WTC11 (cell line): ENCODE measurements around the gene PLD1. TPM values are rescaled to one million over a fixed set of nuclear protein-coding genes. Genes with fewer than 3 reads are reported as not detected.

ENCODE experiments used
- ATAC-seq: fragments of 200-7000 bp; cut with Tn5 transposase; 2 replicates; pipeline ENCODE4 v1.10.0; 2021; ENCODE audit warnings: mild to moderate bottlenecking, moderate library complexity
- CTCF ChIA-PET: fragments of 300-600 bp; sonication (Branson Sonifier 250); formaldehyde crosslinking; loops from one replicate; lab custom pipeline; 2021; ENCODE audit warnings: antibody characterized with exemption; lab: Charles Lee
- POLR2A ChIA-PET: fragments of 350-600 bp; sonication (Branson Sonifier 250); formaldehyde crosslinking; loops from one replicate; lab custom pipeline; 2021; ENCODE audit warnings: antibody characterized with exemption; lab: Charles Lee
- DNase-seq: peaks from one replicate; pipeline ENCODE4 v3.0.0; 2021; ENCODE audit warnings: low spot score
- H3K27ac Mint-ChIP-seq: 2 replicates; pipeline ENCODE4 v1.8.0; 2021; ENCODE audit warnings: mixed read lengths
- H3K27me3 Mint-ChIP-seq: 2 replicates; pipeline ENCODE4 v1.8.0; 2021; ENCODE audit warnings: low read depth, mild to moderate bottlenecking, moderate library complexity, mixed read lengths
- H3K36me3 Mint-ChIP-seq: 2 replicates; pipeline ENCODE4 v1.8.0; 2021; ENCODE audit warnings: mixed read lengths
- H3K4me1 Mint-ChIP-seq: 2 replicates; pipeline ENCODE4 v1.8.0; 2022; ENCODE audit warnings: mixed read lengths
- H3K4me3 Mint-ChIP-seq: 2 replicates; pipeline ENCODE4 v1.8.0; 2021; ENCODE audit warnings: mild to moderate bottlenecking, moderate library complexity, mixed read lengths
- H3K9me3 Mint-ChIP-seq: 2 replicates; pipeline ENCODE4 v1.8.0; 2021; ENCODE audit warnings: mixed read lengths
- ATF1 ChIP-seq: sonication (generic); formaldehyde crosslinking; IDR thresholded peaks from 2 replicates; pipeline ENCODE4 v1.8.1; 2023; ENCODE audit warnings: mild to moderate bottlenecking, moderate library complexity, missing genetic modification reagents
- ATF2 ChIP-seq: sonication (generic); formaldehyde crosslinking; IDR thresholded peaks from 2 replicates; pipeline ENCODE4 v1.8.1; 2022; ENCODE audit warnings: low read depth, missing genetic modification reagents, borderline replicate concordance
- ATF6 ChIP-seq: sonication (generic); formaldehyde crosslinking; IDR thresholded peaks from 2 replicates; pipeline ENCODE4 v1.8.1; 2023; ENCODE audit warnings: mild to moderate bottlenecking, missing genetic modification reagents
- ELF4 ChIP-seq: sonication (generic); formaldehyde crosslinking; IDR thresholded peaks from 2 replicates; pipeline ENCODE4 v1.8.1; 2022; ENCODE audit warnings: low read depth, mild to moderate bottlenecking, moderate library complexity, missing genetic modification reagents
- ESRRA ChIP-seq: sonication (generic); formaldehyde crosslinking; IDR thresholded peaks from 2 replicates; pipeline ENCODE4 v1.8.1; 2022; ENCODE audit warnings: mild to moderate bottlenecking, missing genetic modification reagents, borderline replicate concordance
- FOXK1 ChIP-seq: sonication (generic); formaldehyde crosslinking; IDR thresholded peaks from 2 replicates; pipeline ENCODE4 v1.8.0; 2022; ENCODE audit warnings: mild to moderate bottlenecking, moderate library complexity, missing genetic modification reagents
- FOXP1 ChIP-seq: sonication (generic); formaldehyde crosslinking; IDR thresholded peaks from 2 replicates; pipeline ENCODE4 v1.8.0; 2022; ENCODE audit warnings: missing genetic modification reagents, mild to moderate bottlenecking, moderate library complexity, borderline replicate concordance
- FOXP4 ChIP-seq: sonication (generic); formaldehyde crosslinking; IDR thresholded peaks from 2 replicates; pipeline ENCODE4 v1.8.0; 2022; ENCODE audit warnings: mild to moderate bottlenecking, missing genetic modification reagents
- GTF2I ChIP-seq: fragments of 250-450 bp; sonication (Bioruptor Pico); conservative IDR thresholded peaks from 2 replicates; pipeline ENCODE4 v1.4.0; 2021; ENCODE audit warnings: mild to moderate bottlenecking
- HMGA2 ChIP-seq: fragments of 250-450 bp; sonication (Bioruptor Pico); IDR thresholded peaks from 2 replicates; pipeline ENCODE4 v1.4.0; 2021; ENCODE audit warnings: mild to moderate bottlenecking, moderate library complexity
- IRF2 ChIP-seq: sonication (generic); formaldehyde crosslinking; IDR thresholded peaks from 2 replicates; pipeline ENCODE4 v1.8.0; 2022; ENCODE audit warnings: low read depth, missing genetic modification reagents, borderline replicate concordance
- MXD4 ChIP-seq: fragments of 250-450 bp; sonication (Bioruptor Pico); IDR thresholded peaks from 2 replicates; pipeline ENCODE4 v1.8.0; 2021; ENCODE audit warnings: mild to moderate bottlenecking, moderate library complexity, borderline replicate concordance
- NR1H2 ChIP-seq: sonication (generic); formaldehyde crosslinking; IDR thresholded peaks from 2 replicates; pipeline ENCODE4 v1.9.0; 2021; ENCODE audit warnings: mild to moderate bottlenecking, moderate library complexity, missing genetic modification reagents
- PRRX2 ChIP-seq: fragments of 250-450 bp; sonication (Bioruptor Pico); IDR thresholded peaks from 2 replicates; pipeline ENCODE4 v1.8.0; 2021; ENCODE audit warnings: mild to moderate bottlenecking
- SMAD3 ChIP-seq: sonication (generic); formaldehyde crosslinking; IDR thresholded peaks from 2 replicates; pipeline ENCODE4 v1.8.0; 2022; ENCODE audit warnings: missing genetic modification reagents, mild to moderate bottlenecking, borderline replicate concordance
- SP1 ChIP-seq: sonication (generic); formaldehyde crosslinking; conservative IDR thresholded peaks from 2 replicates; pipeline ENCODE4 v1.8.1; 2022; ENCODE audit warnings: missing genetic modification reagents
- TEAD1 ChIP-seq: sonication (generic); formaldehyde crosslinking; IDR thresholded peaks from 2 replicates; pipeline ENCODE4 v1.8.0; 2022; ENCODE audit warnings: mild to moderate bottlenecking, missing genetic modification reagents
- TEAD4 ChIP-seq: sonication (generic); formaldehyde crosslinking; IDR thresholded peaks from 2 replicates; pipeline ENCODE4 v1.8.0; 2022; ENCODE audit warnings: mild to moderate bottlenecking, missing genetic modification reagents
- ZBTB21 ChIP-seq: sonication (generic); formaldehyde crosslinking; IDR thresholded peaks from 2 replicates; pipeline ENCODE4 v1.8.1; 2023; ENCODE audit warnings: mild to moderate bottlenecking, missing genetic modification reagents, borderline replicate concordance
- ZNF423 ChIP-seq: fragments of 250-450 bp; sonication (Bioruptor Pico); IDR thresholded peaks from 2 replicates; pipeline ENCODE4 v2.1.2; 2022; ENCODE audit warnings: mild to moderate bottlenecking, moderate library complexity
- total RNA-seq: library from RNA; stranded (reverse); gene quantifications from 3 replicates; pipeline ENCODE4 v1.2.3, GENCODE V29; 2021
- TF ChIP-seq, protein P1 (sequence below): sonication (generic); formaldehyde crosslinking; IDR thresholded peaks from 2 replicates; pipeline ENCODE4 v1.8.1; 2022; ENCODE audit warnings: mild to moderate bottlenecking, moderate library complexity, missing genetic modification reagents
- TF ChIP-seq, protein P2 (sequence below): fragments of 250-450 bp; sonication (Bioruptor Pico); IDR thresholded peaks from 2 replicates; pipeline ENCODE4 v1.9.0; 2021; ENCODE audit warnings: mild to moderate bottlenecking, borderline replicate concordance

The PLD1 gene
- total RNA-seq, 1 experiment from 2014 or later = 4.0 TPM

GRCh38 chr3:171777596-171777995 lies 32.7 kb downstream of the PLD1 start (continued):
- TF ChIP-seq MXD4 = no peak
- no peak for TF ChIP-seq SP1 (CRISPR knock-in tag)
- no peak for TF ChIP-seq HMGA2
- TF ChIP-seq ATF1 (CRISPR knock-in tag) = no peak
- TF ChIP-seq, protein P1, sequence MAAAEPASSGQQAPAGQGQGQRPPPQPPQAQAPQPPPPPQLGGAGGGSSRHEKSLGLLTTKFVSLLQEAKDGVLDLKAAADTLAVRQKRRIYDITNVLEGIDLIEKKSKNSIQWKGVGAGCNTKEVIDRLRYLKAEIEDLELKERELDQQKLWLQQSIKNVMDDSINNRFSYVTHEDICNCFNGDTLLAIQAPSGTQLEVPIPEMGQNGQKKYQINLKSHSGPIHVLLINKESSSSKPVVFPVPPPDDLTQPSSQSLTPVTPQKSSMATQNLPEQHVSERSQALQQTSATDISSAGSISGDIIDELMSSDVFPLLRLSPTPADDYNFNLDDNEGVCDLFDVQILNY (CRISPR knock-in tag) = no peak

DNA sequence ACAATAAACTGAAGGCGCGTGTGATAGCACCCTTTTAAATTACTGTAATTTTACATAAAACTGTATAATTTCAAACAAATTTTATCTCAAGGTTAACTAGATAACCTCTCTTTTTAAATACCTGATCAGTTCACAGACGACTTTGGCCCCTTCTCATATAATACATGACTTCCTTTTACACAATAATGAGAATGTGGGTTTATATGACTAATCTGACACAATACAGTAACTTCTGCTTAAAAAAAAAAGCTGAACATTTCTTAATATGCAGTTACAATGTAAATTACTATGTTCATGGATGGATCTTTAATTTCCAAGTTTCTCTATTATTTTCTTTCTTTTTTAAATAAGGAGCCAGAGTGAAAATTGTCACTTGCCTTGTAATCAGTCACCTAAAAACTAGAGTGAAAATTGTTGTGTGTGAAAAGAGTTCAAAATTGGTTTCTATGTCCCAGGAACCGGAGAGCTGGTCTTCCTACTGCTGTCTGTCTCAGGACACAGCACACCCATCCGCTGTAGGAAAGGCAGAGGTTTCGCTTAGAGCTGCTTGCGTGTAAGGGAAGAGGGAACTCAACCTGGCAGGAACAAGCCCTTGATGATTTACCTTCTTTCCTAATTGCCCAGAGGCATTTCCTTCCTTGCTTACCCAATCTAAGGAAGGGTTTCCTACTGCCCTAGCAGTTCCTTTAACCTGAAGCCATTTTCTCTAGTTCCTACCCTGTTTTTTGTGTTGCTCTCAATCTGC lies 33.3 kb downstream of the PLD1 start:
- no peaks in the 10 kb centered on the region for H3K27me3 Mint-ChIP-seq
- ATAC-seq (peak; percentile 44; the same call in 1 of the 2 replicates), DNase-seq (no peak)
- TF ChIP-seq ATF2 (CRISPR knock-in tag) = no peak
- no peak for TF ChIP-seq ESRRA
- no peak for TF ChIP-seq NR1H2 (CRISPR knock-in tag)
- TF ChIP-seq PRRX2 = no peak
- TF ChIP-seq IRF2 (CRISPR knock-in tag) = no peak
- TF ChIP-seq FOXP1 (CRISPR knock-in tag) = no peak
- TF ChIP-seq ZBTB21 (CRISPR knock-in tag) = no peak
- TF ChIP-seq, protein P1 (CRISPR knock-in tag) = no peak
- TF ChIP-seq, protein P2, sequence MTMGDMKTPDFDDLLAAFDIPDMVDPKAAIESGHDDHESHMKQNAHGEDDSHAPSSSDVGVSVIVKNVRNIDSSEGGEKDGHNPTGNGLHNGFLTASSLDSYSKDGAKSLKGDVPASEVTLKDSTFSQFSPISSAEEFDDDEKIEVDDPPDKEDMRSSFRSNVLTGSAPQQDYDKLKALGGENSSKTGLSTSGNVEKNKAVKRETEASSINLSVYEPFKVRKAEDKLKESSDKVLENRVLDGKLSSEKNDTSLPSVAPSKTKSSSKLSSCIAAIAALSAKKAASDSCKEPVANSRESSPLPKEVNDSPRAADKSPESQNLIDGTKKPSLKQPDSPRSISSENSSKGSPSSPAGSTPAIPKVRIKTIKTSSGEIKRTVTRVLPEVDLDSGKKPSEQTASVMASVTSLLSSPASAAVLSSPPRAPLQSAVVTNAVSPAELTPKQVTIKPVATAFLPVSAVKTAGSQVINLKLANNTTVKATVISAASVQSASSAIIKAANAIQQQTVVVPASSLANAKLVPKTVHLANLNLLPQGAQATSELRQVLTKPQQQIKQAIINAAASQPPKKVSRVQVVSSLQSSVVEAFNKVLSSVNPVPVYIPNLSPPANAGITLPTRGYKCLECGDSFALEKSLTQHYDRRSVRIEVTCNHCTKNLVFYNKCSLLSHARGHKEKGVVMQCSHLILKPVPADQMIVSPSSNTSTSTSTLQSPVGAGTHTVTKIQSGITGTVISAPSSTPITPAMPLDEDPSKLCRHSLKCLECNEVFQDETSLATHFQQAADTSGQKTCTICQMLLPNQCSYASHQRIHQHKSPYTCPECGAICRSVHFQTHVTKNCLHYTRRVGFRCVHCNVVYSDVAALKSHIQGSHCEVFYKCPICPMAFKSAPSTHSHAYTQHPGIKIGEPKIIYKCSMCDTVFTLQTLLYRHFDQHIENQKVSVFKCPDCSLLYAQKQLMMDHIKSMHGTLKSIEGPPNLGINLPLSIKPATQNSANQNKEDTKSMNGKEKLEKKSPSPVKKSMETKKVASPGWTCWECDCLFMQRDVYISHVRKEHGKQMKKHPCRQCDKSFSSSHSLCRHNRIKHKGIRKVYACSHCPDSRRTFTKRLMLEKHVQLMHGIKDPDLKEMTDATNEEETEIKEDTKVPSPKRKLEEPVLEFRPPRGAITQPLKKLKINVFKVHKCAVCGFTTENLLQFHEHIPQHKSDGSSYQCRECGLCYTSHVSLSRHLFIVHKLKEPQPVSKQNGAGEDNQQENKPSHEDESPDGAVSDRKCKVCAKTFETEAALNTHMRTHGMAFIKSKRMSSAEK (CRISPR knock-in tag) = no peak
- TF ChIP-seq TEAD1 (CRISPR knock-in tag) = no peak
- no peak for TF ChIP-seq ZNF423 (CRISPR knock-in tag)
- TF ChIP-seq FOXP4 (CRISPR knock-in tag) = no peak
- no peak for TF ChIP-seq SMAD3
- no peak for TF ChIP-seq ATF6 (CRISPR knock-in tag)
- TF ChIP-seq ELF4 = no peak
- TF ChIP-seq FOXK1 (CRISPR knock-in tag) = no peak
- TF ChIP-seq GTF2I (CRISPR knock-in tag) = no peak
- no peak for TF ChIP-seq TEAD4 (CRISPR knock-in tag)
- ChIA-PET CTCF (interaction anchor here (1.1 to 2.5 kb wide), 2 partner anchors 10 to 53 kb away, joined by 3 to 12 read pairs; no protein-coding TSS in a partner anchor), POLR2A (no interaction called here)
- peaks cover 14% of the 10 kb centered on the region for H3K4me1 Mint-ChIP-seq
- H3K9me3 Mint-ChIP-seq = no peaks in the 10 kb centered on the region
- H3K27ac Mint-ChIP-seq = no peak overlapping the region
- H3K36me3 Mint-ChIP-seq = no peaks in the 10 kb centered on the region
- H3K4me3 Mint-ChIP-seq = no peak overlapping the region
